Transverse colon (tissue), 1 donor: ENCODE data around the gene PDE4D.

Experiments
- EP300 ChIP-seq: sonication (generic); formaldehyde crosslinking; IDR thresholded peaks from one replicate; pipeline ENCODE4 v1.6.1; 2017; ENCODE audit warnings: antibody characterized with exemption, low read depth
- POLR2A ChIP-seq: fragments of 450-650 bp; IDR thresholded peaks from one replicate; pipeline ENCODE4 v1.6.1; 2016; ENCODE audit warnings: antibody characterized with exemption, mild to moderate bottlenecking, moderate library complexity

- TF ChIP-seq EP300 (no peak), POLR2A (no peak)
Measured at GRCh38 chr5:59069438-59070079, 824.0 kb downstream of the PDE4D start.
